ENCODE results near the gene SDHC. TPM values are rescaled to one million over a fixed set of nuclear protein-coding genes. Genes with fewer than 3 reads are reported as not detected.

The SDHC gene
- total and polyA plus RNA-seq, 2 of the 13 experiments (the other 11 are each of a cell fraction or from before 2014, with no cell fraction given) = 27.1 to 229 TPM

- TF ChIP-seq PREB (CRISPR knock-in tag; IDR thresholded peaks at IDR 0.05) (no peak), KAT8 (CRISPR knock-in tag; IDR thresholded peaks at IDR 0.05) (0 out of 2 replicates have a peak, but pooled peaks have one; percentile 26), BRD4 (CRISPR knock-in tag; IDR thresholded peaks at IDR 0.05) (no peak), ZSCAN29 (CRISPR knock-in tag; conservative IDR thresholded peaks at IDR 0.05) (0 out of 2 replicates have a peak, but pooled peaks have one; percentile 72), POLR2G (IDR thresholded peaks at IDR 0.05; ENCODE audit: low read depth, low read length) (no peak)
Measured at GRCh38 chr1:161305867-161306519, 8.2 kb upstream of the SDHC start (continued).

- Histone ChIP-seq H3K9ac (ENCODE audit: insufficient read depth, low read depth, low read length) (peak overlapping the region; percentile 46; the same call in 1 of the 2 replicates), H3K27me3 (ENCODE audit: control insufficient read depth in 1 of 2, insufficient read depth in 2 of 2, low read length in 2 of 2) (no peaks in the 10 kb centered on the region), H4K20me1 (ENCODE audit: insufficient read depth, low read length) (no peaks in the 10 kb centered on the region), H3K36me3 (replicated peaks in 1 of 2; ENCODE audit: control insufficient read depth in 1 of 2, insufficient read depth in 2 of 2, low read length in 2 of 2) (no peaks in the 10 kb centered on the region), H3K9me3 (ENCODE audit: low read length) (no peaks in the 10 kb centered on the region), H2AFZ (ENCODE audit: low read length) (peak overlapping the region; percentile 63), H3K4me3 (replicated peaks in 1 of 3; ENCODE audit: insufficient read depth in 1 of 3, low read depth in 2 of 3, low read length in 3 of 3) (peak overlapping the region in 2 of 3 experiments; percentile 44 to 60; a peak in 4 of 6 replicates), H3K4me1 (ENCODE audit: insufficient read depth, low read length) (peaks cover 80% of the 10 kb centered on the region), H3K79me2 (ENCODE audit: insufficient read depth, low read length) (no peaks in the 10 kb centered on the region), H3K27ac (ENCODE audit: extremely low read length, insufficient read depth, low read length) (peak overlapping the region; percentile 31), H3K4me2 (ENCODE audit: low read depth, low read length) (peak overlapping the region; percentile 69)
- in situ Hi-C loops (cut with HindIII; ENCODE audit: extremely low pct_ligation_motif_present, low pct_unique_long_range_greater_than_20kb) (no loop called here), intact Hi-C loops (cut with micrococcal nuclease; ENCODE audit: unreplicated experiment) (no loop called here)
- CTCF ChIA-PET (ENCODE audit: low intra/inter-chr PET ratio, low total read pairs) = no interaction called here
- FAIRE-seq = no peak
- POLR2A ChIA-PET = interaction anchor here (1.3 to 2.4 kb wide), 6 partner anchors 10 to 141 kb away, joined by 3 to 12 read pairs (median 4); partner anchors contain the start of genes PPOX and TOMM40L
- WGBS (ENCODE audit: low lambda C conversion rate) = 66% methylated on average over 7 of the region's 7 CpGs
- no TSS peak for BruUV-seq (replicated peaks)
- DNase-seq (ENCODE audit: low spot score) = peak; percentile 54
- ATAC-seq = peak; percentile 55
- TF ChIP-seq ELF1 (CRISPR knock-in tag; IDR thresholded peaks at IDR 0.05) (no peak), RAD21 (CRISPR knock-in tag; IDR thresholded peaks at IDR 0.05) (no peak), ZNF142 (CRISPR knock-in tag; IDR thresholded peaks at IDR 0.05) (no peak), MAFK (conservative IDR thresholded peaks at IDR 0.05 in 1 of 2, IDR thresholded peaks at IDR 0.05 in 1 of 2; ENCODE audit: low read length in 2 of 2) (peak in 1 of 2 experiments; percentile 24; a peak in 1 of 4 replicates), CBX5 (CRISPR knock-in tag; IDR thresholded peaks at IDR 0.05; ENCODE audit: borderline replicate concordance) (no peak), NR2C2 (CRISPR knock-in tag; IDR thresholded peaks at IDR 0.05; ENCODE audit: borderline replicate concordance) (peak; percentile 70), POLR2A (IDR thresholded peaks at IDR 0.05; ENCODE audit: insufficient read depth in 1 of 2, low read depth in 2 of 2, low read length in 2 of 2) (peak in 1 of 2 experiments; percentile 33; a peak in 1 of 4 replicates), ARID3A (IDR thresholded peaks at IDR 0.05; ENCODE audit: low read depth, low read length) (no peak)
Measured at GRCh38 chr1:161307230-161307768, 6.9 kb upstream of the SDHC start.
